Activated CD4-positive, CD25-positive, alpha-beta regulatory T cell (primary cell): ENCODE data around the gene SH3BP4.

ENCODE experiments used
- DNase-seq, 4 experiments: peaks; one replicate each; lab custom pipeline; 2025; lab: John Stamatoyannopoulos, UW

SH3BP4 gene

GRCh38 chr2:234951664-234952269 is at the start of gene SH3BP4:
Gene SH3BP4 (plus strand): TSS chr2:234952017. CDS start chr2:235035003, 82,986 bp downstream.
- no peak for DNase-seq

- DNase-seq = no peak
Measured at GRCh38 chr2:234904785-234905184, 47.0 kb upstream of the SH3BP4 start.

GRCh38 chr2:234905547-234906265 is 46.1 kb upstream of the SH3BP4 start:
- DNase-seq = no peak

GRCh38 chr2:234910186-234910679 is 41.6 kb upstream of the SH3BP4 start:
- DNase-seq = no peak

GRCh38 chr2:234911271-234911670 is 40.5 kb upstream of the SH3BP4 start:
- no peak for DNase-seq

- no peak for DNase-seq
Measured at GRCh38 chr2:234912437-234912836, 39.4 kb upstream of the SH3BP4 start.

- no peak for DNase-seq
Measured at GRCh38 chr2:234913208-234913626, 38.6 kb upstream of the SH3BP4 start.

GRCh38 chr2:234914371-234915154 is 37.3 kb upstream of the SH3BP4 start:
- no peak for DNase-seq

GRCh38 chr2:234916674-234917073 is 35.1 kb upstream of the SH3BP4 start:
- no peak for DNase-seq

- no peak for DNase-seq
Measured at GRCh38 chr2:234917211-234917975, 34.4 kb upstream of the SH3BP4 start.

GRCh38 chr2:234919711-234920110 is 32.1 kb upstream of the SH3BP4 start:
- no peak for DNase-seq

- no peak for DNase-seq
Measured at GRCh38 chr2:234920836-234921235, 31.0 kb upstream of the SH3BP4 start.

GRCh38 chr2:234929002-234929401 is 22.8 kb upstream of the SH3BP4 start:
- no peak for DNase-seq

GRCh38 chr2:234930397-234930796 is 21.4 kb upstream of the SH3BP4 start:
- DNase-seq = no peak

- no peak for DNase-seq
Measured at GRCh38 chr2:234931371-234931770, 20.4 kb upstream of the SH3BP4 start.

- no peak for DNase-seq
Measured at GRCh38 chr2:234932591-234933168, 19.1 kb upstream of the SH3BP4 start.

GRCh38 chr2:234935311-234935710 is 16.5 kb upstream of the SH3BP4 start:
- DNase-seq = no peak

- DNase-seq = no peak
Measured at GRCh38 chr2:234939576-234939975, 12.2 kb upstream of the SH3BP4 start.

- DNase-seq = no peak
Measured at GRCh38 chr2:234939996-234940395, 11.8 kb upstream of the SH3BP4 start.

- DNase-seq = no peak
Measured at GRCh38 chr2:234940527-234940926, 11.3 kb upstream of the SH3BP4 start.

GRCh38 chr2:234945339-234945873 is 6.4 kb upstream of the SH3BP4 start:
- DNase-seq = no peak
